HFF-Myc (cell line): ENCODE results near the gene GSG1L.
"Not testable (repeated sequence)": the region's sequence is repeated elsewhere in the genome, so short reads cannot be mapped to it uniquely, and the experiment has no call there.

ENCODE experiments used
- DNase-seq: peaks from one replicate; pipeline ENCODE4 v3.0.0-alpha.2; 2011; ENCODE audit warnings: low read depth; ENCODE audit errors: extremely low read depth
- H3K4me3 ChIP-seq: replicated peaks from 2 replicates; pipeline ENCODE4 v1.5.1; 2011; ENCODE audit warnings: low read depth, mild to moderate bottlenecking, control low read depth, low read length
- TF ChIP-seq, protein P1 (sequence below): IDR thresholded peaks from 2 replicates; pipeline ENCODE4 v1.5.1; 2012; ENCODE audit warnings: mild to moderate bottlenecking, low read depth, low read length, control low read depth; ENCODE audit errors: missing control alignments

The GSG1L gene

DNA sequence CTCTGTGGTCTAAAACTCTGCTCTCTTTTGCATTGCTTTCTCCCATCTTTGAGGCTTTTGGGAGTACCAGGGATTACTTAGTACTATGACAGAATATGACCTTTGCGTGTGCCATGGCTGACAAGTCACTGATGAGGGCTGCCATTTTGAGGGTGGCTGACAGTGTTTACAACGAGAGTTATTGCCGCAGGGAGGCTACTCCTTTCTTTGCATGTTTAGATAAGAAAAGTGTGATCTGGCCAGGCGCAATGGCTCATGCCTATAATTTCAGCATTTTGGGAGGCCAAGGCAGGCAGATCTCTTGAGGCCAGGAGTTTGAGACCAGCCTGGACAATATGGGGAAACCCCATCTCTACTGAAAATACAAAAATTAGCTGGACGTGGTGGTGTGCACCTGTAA lies 77.5 kb downstream of the GSG1L start:
- no peak for DNase-seq
- TF ChIP-seq, protein P1, sequence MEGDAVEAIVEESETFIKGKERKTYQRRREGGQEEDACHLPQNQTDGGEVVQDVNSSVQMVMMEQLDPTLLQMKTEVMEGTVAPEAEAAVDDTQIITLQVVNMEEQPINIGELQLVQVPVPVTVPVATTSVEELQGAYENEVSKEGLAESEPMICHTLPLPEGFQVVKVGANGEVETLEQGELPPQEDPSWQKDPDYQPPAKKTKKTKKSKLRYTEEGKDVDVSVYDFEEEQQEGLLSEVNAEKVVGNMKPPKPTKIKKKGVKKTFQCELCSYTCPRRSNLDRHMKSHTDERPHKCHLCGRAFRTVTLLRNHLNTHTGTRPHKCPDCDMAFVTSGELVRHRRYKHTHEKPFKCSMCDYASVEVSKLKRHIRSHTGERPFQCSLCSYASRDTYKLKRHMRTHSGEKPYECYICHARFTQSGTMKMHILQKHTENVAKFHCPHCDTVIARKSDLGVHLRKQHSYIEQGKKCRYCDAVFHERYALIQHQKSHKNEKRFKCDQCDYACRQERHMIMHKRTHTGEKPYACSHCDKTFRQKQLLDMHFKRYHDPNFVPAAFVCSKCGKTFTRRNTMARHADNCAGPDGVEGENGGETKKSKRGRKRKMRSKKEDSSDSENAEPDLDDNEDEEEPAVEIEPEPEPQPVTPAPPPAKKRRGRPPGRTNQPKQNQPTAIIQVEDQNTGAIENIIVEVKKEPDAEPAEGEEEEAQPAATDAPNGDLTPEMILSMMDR = no peak
- no peak overlapping the region for H3K4me3 ChIP-seq

DNA sequence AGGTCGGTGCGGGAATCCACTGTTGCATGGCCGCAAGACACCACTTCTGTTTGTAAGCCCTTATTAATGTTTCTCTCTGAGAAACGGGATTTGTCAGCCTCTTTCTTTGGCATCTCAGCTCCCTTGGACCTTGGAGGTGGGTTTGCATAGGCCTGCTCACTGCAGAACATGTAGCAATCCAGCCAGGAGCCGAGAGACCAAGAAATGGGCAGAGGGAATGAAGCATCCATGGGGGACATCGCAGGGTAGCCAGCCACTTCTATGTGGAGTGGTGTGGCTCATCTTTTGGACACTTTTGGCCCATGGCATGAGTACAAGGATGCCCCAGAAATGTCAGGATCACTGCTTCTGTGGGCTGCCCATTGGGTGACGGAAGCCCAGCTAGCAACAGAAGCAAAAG lies 79.4 kb downstream of the GSG1L start:
- no peak for DNase-seq
- no peak overlapping the region for H3K4me3 ChIP-seq
- TF ChIP-seq, protein P1 = no peak

DNA sequence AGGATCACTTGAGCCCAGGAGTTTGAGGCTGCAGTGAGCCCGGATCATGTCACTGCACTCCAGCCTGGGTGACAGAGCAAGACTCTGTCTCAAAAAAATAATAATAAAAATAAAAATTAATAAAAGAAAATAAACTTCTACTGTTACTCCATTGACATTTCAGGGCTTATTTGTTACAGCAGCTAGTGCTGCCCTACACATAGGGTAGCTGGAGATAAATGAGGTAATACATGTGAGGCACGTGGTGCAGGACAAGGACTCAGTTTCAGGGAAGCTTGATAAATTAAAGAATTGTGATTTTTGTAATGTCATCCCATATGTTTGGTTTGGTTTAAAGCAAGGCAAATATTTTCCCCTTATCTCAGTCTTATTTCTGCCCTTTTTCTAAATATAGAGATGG lies 80.3 kb downstream of the GSG1L start:
- TF ChIP-seq, protein P1 = no peak
- no peak for DNase-seq

DNA sequence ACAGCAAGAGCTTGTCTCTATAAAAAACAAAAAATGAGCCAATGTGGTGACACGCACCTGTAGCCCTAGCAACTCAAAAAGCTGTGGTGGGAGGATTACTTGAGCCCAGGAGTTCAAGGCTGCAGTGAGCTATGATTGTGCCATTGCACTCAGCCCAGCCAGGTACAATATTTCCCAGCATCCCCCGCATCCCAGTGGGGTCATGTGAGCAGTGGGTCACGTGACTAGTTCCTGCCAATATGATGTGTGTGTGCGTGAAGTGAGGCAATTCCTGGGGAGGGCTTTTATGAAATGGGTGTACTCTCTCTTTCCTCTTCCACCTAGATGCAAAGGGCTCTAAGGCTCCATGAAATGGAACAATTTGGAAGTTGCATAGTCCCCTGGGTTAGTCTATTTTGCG lies 81.3 kb downstream of the GSG1L start:
- no peak overlapping the region for H3K4me3 ChIP-seq
- TF ChIP-seq, protein P1 = no peak
- DNase-seq = no peak

More for the DNA sequence above, 80.3 kb downstream of the GSG1L start:
- no peak overlapping the region for H3K4me3 ChIP-seq

DNA sequence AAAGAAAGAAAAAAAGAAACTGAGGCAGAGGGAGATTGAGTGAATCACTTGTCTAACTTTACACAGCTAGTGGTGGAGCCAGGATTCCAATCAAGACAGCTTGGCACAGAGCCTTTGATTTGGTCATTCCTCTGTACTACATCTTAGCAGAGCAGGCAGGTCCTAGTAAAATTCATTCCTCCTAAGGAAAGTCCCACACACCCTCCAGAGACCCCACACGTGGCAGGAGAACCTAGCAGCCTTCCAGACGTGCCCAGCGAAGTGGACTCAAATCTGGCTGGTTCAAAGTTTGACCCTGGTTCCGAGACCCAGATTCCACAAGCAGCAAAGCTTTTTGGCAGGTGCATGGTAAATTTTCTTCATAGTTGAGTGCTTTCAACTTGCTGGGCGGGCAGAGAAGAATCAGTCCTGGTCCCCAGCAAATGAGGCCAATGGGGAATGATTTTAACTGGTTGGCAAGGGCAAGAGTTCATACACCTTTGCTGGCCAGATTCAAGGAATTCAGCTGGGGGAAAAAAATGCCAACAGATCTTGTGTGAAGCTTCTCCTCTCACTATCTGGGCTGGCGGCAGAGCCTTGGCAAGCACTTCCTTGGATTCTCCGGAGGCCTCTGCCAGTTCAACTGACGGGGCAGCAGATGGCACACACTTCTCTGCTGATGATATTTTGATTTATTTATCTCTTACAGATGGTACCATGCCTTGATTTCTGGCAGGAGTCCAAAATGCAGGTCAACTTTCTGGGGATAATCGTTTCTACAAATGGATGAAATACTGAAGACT lies 82.4 kb downstream of the GSG1L start:
- no peak overlapping the region for H3K4me3 ChIP-seq
- TF ChIP-seq, protein P1 = no peak
- no peak for DNase-seq

DNA sequence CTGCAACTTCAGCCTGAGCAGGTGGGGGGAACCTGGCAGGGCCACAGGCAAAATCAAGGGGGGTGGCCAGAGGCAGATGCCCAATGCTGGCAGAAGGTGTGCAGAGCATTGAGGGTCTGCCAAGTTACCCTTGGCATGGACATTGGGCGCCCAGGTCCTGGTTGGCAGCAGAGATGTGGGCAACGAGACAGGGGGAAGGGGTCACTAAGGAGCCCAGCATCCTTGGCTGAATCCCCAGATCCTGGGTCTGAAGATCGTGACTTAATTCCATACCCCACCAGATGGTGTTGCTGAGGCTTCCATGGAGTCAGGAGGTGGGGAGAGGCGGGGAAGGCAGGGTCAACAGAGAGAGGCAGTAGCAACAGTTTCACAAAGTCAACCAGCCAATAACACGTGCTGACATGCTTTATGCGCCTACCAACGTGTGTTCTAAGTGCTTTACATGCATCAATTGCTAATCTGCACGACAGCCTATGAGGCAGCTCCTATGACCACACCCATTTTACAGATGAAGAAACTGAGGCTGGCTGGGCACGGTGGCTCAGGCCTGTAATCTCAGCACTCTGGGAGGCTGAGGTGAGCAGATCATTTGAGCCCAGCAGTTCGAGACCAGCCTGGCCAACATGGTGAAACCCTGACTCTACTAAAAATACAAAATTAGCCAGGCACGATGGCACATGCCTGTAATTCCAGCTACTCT lies 83.3 kb downstream of the GSG1L start:
- TF ChIP-seq, protein P1 = no peak
- no peak overlapping the region for H3K4me3 ChIP-seq
- DNase-seq = no peak

DNA sequence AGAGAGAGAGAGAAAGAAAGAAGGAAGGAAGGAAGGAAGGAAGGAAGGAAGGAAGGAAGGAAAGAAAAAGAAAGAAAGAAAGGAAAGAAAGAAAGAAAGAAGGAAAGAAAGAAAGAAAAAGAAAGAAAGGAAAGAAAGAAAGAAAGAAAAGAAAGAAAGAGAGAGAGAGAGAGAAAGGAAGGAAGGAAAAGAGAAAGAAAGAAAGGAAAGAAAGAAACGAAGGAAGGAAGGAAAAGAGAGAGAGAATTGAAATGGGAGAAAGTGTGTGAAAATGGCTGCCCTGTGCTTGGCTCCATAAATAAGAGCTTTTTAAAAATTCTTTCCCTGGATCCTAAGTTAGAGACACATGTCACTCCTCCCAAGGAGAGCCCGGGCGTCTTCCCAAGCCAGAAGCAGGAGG lies 83.8 kb downstream of the GSG1L start:
- not testable (repeated sequence) for H3K4me3 ChIP-seq, DNase-seq
